ENCODE data around the gene CD7.

The CD7 gene

DNA sequence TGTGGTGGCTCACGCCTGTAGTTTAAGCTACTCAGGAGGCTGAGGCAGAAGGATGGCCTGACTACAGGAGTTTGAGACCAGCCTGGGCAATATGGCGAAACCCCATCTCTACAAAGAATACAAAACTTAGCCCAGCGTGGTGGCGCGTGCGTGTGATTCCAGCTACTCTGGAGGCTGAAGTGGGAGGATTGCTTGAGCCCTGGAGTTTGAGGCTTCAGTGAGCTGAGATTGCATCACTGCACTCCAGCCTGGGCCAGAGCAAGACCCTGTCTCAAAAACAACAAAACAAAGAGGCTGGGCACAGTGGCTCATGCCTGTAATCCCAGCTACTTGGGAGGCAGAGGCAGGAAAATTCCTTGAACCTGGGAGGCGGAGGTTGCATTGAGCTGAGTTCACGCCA is 36.9 kb downstream of the CD7 start:
- DNase-seq (ENCODE audit: low read depth in 2 of 2) = no peak

- no peak for DNase-seq (ENCODE audit: low read depth in 2 of 2)
These were observed 38.5 kb downstream of the CD7 start for GRCh38 chr17:82278786-82279391.

- DNase-seq (ENCODE audit: low read depth in 2 of 2) = no peak
These were observed 39.1 kb downstream of the CD7 start for GRCh38 chr17:82278308-82278707.

- DNase-seq (ENCODE audit: low read depth in 2 of 2) = no peak
These were observed 39.6 kb downstream of the CD7 start for GRCh38 chr17:82277851-82278250.

DNA sequence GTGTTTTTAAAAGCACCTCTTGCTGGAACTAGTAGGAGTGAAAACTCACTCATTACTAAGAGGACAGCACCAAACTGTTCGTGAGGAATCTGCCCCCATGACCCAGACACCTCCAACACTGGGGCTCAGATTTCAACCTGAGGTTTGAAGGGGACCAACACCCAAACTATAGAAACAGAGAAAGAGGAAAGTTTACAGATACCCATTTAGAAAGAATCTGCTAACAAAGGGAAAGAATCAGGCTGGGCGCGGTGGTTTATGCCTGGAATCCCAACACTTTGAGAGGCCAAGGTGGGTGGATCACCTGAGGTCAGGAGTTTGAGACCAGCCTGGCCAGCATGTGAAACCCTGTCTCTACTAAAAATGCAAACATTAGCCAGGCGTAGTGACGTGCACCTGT is 40.5 kb downstream of the CD7 start:
- DNase-seq (ENCODE audit: low read depth in 2 of 2) = no peak

GRCh38 chr17:82275326-82275725 is 42.1 kb downstream of the CD7 start:
- DNase-seq (ENCODE audit: low read depth in 2 of 2) = no peak

DNA sequence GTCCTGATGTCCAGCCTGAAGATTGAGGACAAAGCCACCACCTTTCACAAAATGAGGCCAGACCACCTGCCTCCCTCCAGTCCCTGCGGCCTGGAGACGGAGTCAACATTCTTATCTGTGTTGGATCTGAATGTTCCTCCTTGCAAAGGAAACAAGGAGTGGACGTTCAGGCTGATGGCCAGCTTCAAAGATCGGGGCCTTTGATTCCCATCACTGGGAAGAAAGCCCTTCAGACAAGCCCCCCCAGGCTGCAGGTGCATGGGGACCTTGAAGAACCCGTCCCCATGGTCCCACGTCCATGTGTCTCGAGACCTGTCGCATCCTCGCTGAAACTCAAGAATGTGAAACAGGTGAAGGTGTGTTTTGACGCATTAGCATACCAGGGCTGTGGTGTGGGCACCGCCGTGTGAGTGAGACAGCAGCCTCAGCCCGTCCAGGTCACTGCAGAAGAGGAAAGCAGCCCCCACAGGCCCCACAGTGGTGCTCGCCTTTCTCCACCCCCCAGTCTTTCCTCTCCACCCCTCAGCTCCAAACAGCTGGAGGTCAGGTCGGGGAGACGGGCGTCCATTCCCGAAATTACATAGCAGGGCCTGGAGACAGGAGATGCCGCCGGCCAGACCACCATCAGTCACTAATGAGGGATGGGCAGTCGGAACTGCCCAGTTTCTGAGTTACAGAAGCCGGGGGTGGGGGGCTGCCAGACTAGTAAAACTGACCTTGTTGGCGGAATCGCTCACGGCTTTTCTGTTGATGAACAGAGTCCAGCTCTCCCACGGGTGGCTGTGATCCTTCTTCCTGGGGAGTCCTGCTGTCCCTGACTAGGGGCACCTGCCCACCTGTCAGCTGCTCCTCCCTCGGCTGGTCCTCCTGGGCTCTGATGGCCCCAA is 43.0 kb downstream of the CD7 start:
- no peak for DNase-seq (ENCODE audit: low read depth in 2 of 2)

DNA sequence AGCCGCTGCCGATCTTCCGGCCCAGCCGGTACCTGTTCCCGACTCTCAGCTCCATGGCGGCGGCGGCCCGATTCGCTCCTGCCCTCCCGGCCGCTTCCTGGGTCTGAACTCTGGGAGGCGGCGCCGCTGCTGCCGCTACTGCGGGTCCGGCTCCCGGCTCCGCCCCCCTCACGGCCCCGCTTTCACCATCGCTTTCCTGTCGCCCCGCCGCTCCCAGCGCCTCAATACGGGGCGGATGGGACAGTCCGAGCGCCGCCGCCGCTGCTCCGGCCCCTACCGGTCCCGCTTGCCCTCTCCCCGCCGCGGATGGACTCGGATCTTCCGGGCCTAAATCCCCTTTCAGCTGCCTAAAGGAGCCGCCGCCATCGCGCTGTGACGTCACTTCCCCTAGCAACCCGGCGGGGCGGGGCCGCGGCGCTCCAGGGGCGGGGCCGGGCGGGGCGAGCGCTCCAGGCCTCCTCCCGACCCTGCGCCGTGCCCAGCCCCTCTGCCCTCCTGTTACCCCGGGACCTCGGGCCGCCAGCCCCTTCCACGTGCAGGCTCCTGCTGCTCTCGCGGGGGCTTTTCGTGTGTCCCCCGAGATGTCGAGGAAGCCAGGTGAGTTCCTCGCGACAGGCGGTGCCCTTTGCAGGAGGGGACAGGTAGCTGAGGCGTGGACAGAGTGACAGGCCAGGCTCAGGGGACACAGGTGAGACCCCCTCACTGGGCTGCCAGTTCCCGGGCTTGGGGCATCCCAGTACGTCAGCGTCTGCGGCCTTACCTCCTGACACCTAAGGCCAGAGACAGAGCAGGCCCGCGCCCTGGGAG is 43.9 kb downstream of the CD7 start, which contains the start of gene CSNK1D:
TSS of gene CSNK1D (minus strand) at position 374 of the 807 bp plus-strand sequence. CDS start at position 55, 319 bp downstream.
- DNase-seq (ENCODE audit: low read depth in 2 of 2) = peak; percentile 87 to 92

DNA sequence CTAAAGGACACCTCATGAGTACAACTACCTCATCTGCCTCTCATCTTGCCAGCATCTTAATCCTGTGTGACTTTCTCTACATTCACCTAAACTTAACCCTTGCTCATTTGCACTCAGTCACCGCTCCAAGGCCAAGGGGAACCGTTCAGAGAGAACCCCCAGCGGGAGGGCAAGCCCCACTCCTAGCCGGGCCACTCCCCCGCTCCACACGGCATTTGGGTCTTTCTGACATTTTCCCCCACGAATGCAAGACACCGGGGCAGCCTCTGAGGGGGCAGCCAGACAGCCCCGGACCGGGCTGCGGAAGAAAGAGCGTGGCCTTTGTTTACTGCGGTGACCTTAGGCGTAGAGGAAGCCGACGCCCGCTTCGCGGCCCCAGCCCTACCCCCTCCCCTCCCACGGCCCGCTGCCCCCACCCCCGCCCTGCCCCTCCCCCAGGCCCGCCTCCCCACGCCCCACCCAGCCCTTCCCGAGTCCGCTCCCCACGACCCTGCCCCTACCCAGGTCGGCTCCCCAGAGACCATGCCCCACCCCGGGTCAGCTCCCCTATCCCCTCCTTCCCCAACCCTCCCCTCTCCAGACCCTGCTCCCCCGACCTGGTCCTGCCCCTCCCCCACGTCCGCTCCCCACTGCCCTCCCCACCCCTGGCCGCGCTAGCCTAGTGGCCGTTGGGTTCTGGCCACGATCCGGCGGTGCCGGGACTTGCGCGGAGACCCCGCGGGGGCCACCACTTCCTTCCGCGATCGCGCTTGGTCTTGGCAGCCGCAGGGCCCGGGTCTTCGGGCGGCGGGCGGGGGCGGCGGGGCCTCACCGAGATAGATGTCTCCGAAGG is 44.7 kb downstream of the CD7 start:
- peak in 1 of 2 donors; percentile 24 for DNase-seq (ENCODE audit: low read depth in 2 of 2)

DNA sequence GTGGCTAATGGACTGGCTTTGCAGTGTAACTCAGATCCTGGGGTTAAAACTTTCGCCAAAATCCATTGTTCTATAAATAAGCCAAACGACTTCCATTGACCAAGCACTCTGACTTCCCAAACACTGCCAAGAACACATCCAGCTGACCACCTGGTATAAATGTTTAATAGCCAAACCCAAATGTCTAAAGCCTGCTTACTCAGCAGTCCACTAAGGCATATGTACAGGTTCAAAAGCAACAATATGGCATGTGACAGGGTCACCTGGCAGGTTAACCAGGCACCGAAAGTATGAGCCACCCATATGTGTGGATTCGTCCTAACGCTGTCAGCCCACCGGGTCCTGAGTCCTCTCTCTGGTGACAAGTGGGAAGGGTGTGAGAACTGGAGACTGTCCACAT is 46.0 kb downstream of the CD7 start:
- DNase-seq (ENCODE audit: low read depth in 2 of 2) = no peak

DNA sequence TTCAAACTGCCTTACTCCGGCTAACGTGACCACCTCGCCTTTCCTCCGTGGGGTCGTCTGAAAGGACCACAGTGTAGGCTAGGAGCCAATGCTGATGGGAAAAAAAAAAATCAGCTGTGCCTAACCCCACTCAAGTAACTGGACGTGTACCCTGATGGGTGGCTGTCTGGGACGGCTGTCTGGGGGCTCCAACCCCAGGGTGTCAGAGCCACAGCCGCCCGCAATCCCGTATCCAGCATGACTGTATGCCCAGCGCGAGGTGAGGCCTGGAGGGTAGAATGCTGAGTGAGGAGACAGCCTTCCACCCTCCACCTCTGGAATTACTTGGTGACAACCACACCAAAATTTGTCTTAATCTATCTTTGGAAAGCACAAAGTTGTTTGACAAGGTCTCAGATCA is 46.8 kb downstream of the CD7 start:
- DNase-seq (ENCODE audit: low read depth in 2 of 2) = no peak

- no peak for DNase-seq (ENCODE audit: low read depth in 2 of 2)
These were observed 47.4 kb downstream of the CD7 start for GRCh38 chr17:82269882-82270500.

- no peak for DNase-seq (ENCODE audit: low read depth in 2 of 2)
These were observed 48.1 kb downstream of the CD7 start for GRCh38 chr17:82269138-82269881.

GRCh38 chr17:82267575-82268379 is 49.6 kb downstream of the CD7 start:
- DNase-seq (ENCODE audit: low read depth in 2 of 2) = peak in 1 of 2 donors; percentile 24

- no peak for DNase-seq (ENCODE audit: low read depth in 2 of 2)
These were observed 51.3 kb downstream of the CD7 start for GRCh38 chr17:82266142-82266541.

Measured in stimulated activated CD8-positive, alpha-beta memory T cell treated with anti-CD3 and anti-CD28 coated beads, Interleukin-15, amount 100 ng/mL, for 48 hours (primary cell).